Choroid plexus epithelial cell (primary cell): ENCODE measurements around the gene C1QTNF5.

Experiments used
- DNase-seq: peaks from one replicate; pipeline ENCODE4 v3.0.0-alpha.2; 2010; ENCODE audit warnings: low read depth
- H3K4me3 ChIP-seq: 2 replicates; pipeline ENCODE4 v1.5.1; 2011; ENCODE audit warnings: low read depth, mild to moderate bottlenecking, control low read depth, low read length, moderate library complexity
- TF ChIP-seq, protein P1 (sequence below): conservative IDR thresholded peaks from 2 replicates; pipeline ENCODE4 v1.5.1; 2011; ENCODE audit warnings: low read depth, mild to moderate bottlenecking, control low read depth, inconsistent platforms, low read length, moderate library complexity

The C1QTNF5 gene

DNA sequence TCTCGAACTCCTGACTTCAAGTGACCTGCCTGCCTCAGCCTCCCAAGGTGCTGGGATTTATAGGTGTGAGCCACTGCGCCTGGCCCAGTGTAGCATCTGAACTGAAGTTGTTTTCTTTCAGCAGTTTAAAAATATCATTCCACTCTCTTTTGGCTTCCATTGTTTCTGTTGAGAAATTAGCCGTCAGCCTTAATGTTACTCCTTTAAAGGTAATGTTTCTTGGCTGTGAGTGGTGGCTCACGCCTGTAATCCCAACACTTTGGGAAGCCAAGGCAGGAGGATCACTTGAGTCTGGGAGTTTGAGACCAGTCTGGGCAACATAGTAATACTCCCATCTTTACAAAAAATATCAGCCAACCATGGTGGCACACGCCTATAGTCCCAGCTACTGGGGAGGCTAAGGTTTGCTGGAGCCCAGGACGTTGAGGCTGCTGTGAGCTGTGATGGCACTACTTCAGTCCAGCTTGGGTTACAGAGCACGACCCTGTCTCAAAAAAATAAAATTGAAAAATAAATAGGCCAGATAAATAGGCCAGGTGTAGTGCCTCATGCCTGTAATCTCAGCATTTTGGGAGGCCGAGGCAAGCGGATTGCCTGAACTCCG is 49.7 kb downstream of the C1QTNF5 start:
- H3K4me3 ChIP-seq = no peak overlapping the region
- TF ChIP-seq, protein P1, sequence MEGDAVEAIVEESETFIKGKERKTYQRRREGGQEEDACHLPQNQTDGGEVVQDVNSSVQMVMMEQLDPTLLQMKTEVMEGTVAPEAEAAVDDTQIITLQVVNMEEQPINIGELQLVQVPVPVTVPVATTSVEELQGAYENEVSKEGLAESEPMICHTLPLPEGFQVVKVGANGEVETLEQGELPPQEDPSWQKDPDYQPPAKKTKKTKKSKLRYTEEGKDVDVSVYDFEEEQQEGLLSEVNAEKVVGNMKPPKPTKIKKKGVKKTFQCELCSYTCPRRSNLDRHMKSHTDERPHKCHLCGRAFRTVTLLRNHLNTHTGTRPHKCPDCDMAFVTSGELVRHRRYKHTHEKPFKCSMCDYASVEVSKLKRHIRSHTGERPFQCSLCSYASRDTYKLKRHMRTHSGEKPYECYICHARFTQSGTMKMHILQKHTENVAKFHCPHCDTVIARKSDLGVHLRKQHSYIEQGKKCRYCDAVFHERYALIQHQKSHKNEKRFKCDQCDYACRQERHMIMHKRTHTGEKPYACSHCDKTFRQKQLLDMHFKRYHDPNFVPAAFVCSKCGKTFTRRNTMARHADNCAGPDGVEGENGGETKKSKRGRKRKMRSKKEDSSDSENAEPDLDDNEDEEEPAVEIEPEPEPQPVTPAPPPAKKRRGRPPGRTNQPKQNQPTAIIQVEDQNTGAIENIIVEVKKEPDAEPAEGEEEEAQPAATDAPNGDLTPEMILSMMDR = no peak
- DNase-seq = peak; percentile 7
